Karpas-422 (cell line): ENCODE measurements around the gene NDUFAF4. TPM values are rescaled to one million over a fixed set of nuclear protein-coding genes. Genes with fewer than 3 reads are reported as not detected.
A peak's percentile ranks its signal among the peaks of the same experiment; 100 is the strongest.
"Not testable (repeated sequence)": the region's sequence is repeated elsewhere in the genome, so short reads cannot be mapped to it uniquely, and the experiment has no call there.

Experiments used
- DNase-seq: peaks from one replicate; pipeline ENCODE4 v3.0.0-alpha.2; 2015
- H2AFZ ChIP-seq: fragments of 200-600 bp; sonication (generic); 2 replicates; pipeline ENCODE4 v1.6.1; 2014; ENCODE audit warnings: antibody characterized with exemption, low read length, mixed read lengths
- H3K27ac ChIP-seq: fragments of 200-600 bp; sonication (generic); 2 replicates; pipeline ENCODE4 v1.5.1; 2014; ENCODE audit warnings: mild to moderate bottlenecking, low read length, moderate library complexity
- H3K27me3 ChIP-seq: fragments of 200-600 bp; sonication (generic); 2 replicates; pipeline ENCODE4 v1.6.1; 2014; ENCODE audit warnings: low read length, mixed read lengths
- H3K36me3 ChIP-seq: fragments of 200-600 bp; sonication (generic); 2 replicates; pipeline ENCODE4 v1.6.1; 2014; ENCODE audit warnings: low read length, mixed read lengths; ENCODE audit not compliant: insufficient read depth
- H3K4me1 ChIP-seq: fragments of 200-600 bp; sonication (generic); 2 replicates; pipeline ENCODE4 v1.6.1; 2014; ENCODE audit warnings: mild to moderate bottlenecking, low read length, mixed read lengths
- H3K4me2 ChIP-seq: fragments of 200-600 bp; sonication (generic); 2 replicates; pipeline ENCODE4 v1.6.1; 2014; ENCODE audit warnings: low read length, low read depth, mild to moderate bottlenecking; ENCODE audit not compliant: poor library complexity, severe bottlenecking
- H3K4me3 ChIP-seq: fragments of 200-600 bp; sonication (generic); 2 replicates; pipeline ENCODE4 v1.5.1; 2014; ENCODE audit warnings: mild to moderate bottlenecking, antibody characterized with exemption, low read length, mixed read lengths
- H3K79me2 ChIP-seq: fragments of 200-600 bp; sonication (generic); 2 replicates; pipeline ENCODE4 v1.6.1; 2014; ENCODE audit warnings: mild to moderate bottlenecking, low read length, mixed read lengths
- H3K9ac ChIP-seq: fragments of 200-600 bp; sonication (generic); 2 replicates; pipeline ENCODE4 v1.6.0; 2014; ENCODE audit warnings: low read length
- H3K9me2 ChIP-seq: fragments of 200-600 bp; sonication (generic), shearing (Covaris generic); replicated peaks from 2 replicates; pipeline ENCODE4 v1.6.0; 2014; ENCODE audit warnings: mild to moderate bottlenecking, low read length, moderate library complexity; ENCODE audit not compliant: insufficient read depth
- H3K9me3 ChIP-seq: fragments of 300-700, 200-600 bp; sonication (generic); 2 replicates; pipeline ENCODE4 v1.6.1; 2014; ENCODE audit warnings: low read length, mixed read lengths
- H4K20me1 ChIP-seq: fragments of 200-600 bp; sonication (generic); 2 replicates; pipeline ENCODE4 v1.6.1; 2014; ENCODE audit warnings: mild to moderate bottlenecking, antibody characterized with exemption, low read length, low read depth; ENCODE audit not compliant: insufficient read depth
- total RNA-seq: library from RNA; depleted of rRNA; stranded (reverse); fragments of >200 nt; shearing (Covaris generic); gene quantifications from 2 replicates; pipeline ENCODE4 v1.2.3, GENCODE V29; 2014; ENCODE audit warnings: low replicate concordance

NDUFAF4 gene
- total RNA-seq, 1 experiment from 2014 or later: 45.5 TPM

DNA sequence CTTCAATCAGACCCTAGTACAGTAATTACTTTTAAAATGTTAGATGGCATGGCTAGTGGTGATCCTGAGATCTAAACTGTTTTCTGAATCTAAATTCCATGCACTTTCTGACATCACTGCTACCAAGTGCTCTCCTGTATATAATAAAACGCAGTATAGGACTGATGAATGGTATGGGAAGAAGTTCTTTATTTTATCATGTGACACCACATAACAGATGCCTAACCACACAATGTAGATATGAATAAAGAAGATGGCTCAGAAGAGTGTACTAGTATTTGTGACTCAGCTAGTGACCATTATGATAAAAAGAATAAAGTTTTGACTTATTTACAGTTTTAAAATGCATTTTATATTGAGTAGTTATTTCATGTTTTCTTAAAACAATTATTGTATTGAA, 8.5 kb downstream of the NDUFAF4 start:
- H3K4me2 ChIP-seq: no peak overlapping the region
- H3K27ac ChIP-seq: no peak overlapping the region
- H3K4me1 ChIP-seq: peaks cover 11% of the 10 kb centered on the region
- H2AFZ ChIP-seq: no peak overlapping the region
- H3K36me3 ChIP-seq: peaks cover 38% of the 10 kb centered on the region
- H3K27me3 ChIP-seq: no peaks in the 10 kb centered on the region
- H4K20me1 ChIP-seq: peaks cover 17% of the 10 kb centered on the region
- no peak overlapping the region for H3K9ac ChIP-seq
- no peaks in the 10 kb centered on the region for H3K9me2 ChIP-seq
- no peaks in the 10 kb centered on the region for H3K9me3 ChIP-seq
- H3K4me3 ChIP-seq: no peak overlapping the region
- peaks cover 2% of the 10 kb centered on the region; the same call in 1 of the 2 replicates for H3K79me2 ChIP-seq
- DNase-seq: no peak

DNA sequence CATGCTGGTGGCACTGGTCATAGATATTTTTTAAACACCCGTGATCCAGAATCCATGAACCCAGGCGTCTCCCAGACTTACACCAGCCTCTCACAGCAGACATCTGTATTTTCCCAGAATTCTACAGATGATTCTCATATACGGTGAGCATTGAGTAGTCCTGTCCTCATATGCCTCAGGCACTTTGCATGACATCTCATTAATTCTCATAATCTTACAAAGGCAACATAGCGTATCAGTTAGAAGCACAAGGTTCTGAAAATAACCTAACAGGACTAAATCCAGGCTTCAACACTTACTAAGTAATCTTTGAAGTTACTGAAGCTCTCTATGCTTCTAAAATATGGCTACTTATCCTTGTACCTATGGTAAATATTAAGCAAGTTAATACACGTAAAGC, 8.9 kb downstream of the NDUFAF4 start:
- no peaks in the 10 kb centered on the region for H3K9me2 ChIP-seq
- no peaks in the 10 kb centered on the region for H3K27me3 ChIP-seq
- H3K9ac ChIP-seq: no peak overlapping the region
- no peaks in the 10 kb centered on the region for H3K79me2 ChIP-seq
- no peaks in the 10 kb centered on the region for H3K9me3 ChIP-seq
- no peak overlapping the region for H3K4me2 ChIP-seq
- peaks cover 11% of the 10 kb centered on the region for H3K4me1 ChIP-seq
- no peak overlapping the region for H2AFZ ChIP-seq
- no peak overlapping the region for H3K27ac ChIP-seq
- peaks cover 13% of the 10 kb centered on the region; the same call in 1 of the 2 replicates for H4K20me1 ChIP-seq
- DNase-seq: peak; percentile 35
- H3K4me3 ChIP-seq: no peak overlapping the region
- H3K36me3 ChIP-seq: peaks cover 34% of the 10 kb centered on the region

DNA sequence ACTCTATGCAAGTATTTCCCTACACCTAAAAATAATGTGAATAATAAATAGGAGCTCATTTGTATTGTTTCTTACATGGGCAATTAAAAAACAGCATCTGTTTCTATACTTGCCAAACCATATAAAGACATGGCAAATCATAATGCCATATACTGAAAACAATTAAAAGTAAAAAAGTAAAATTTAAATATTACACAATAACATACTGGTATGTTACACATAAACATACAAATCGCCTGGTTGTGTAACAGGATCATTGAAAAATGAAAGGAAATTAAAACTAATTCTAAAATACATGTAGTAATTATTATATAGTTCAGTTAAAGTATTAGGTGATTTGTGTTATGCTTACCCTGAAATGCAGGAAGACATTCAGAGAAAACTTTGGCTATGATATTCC, 11.2 kb downstream of the NDUFAF4 start:
- Histone ChIP-seq H3K9me2 (no peaks in the 10 kb centered on the region), H3K27ac (no peak overlapping the region), H3K36me3 (peaks cover 12% of the 10 kb centered on the region; the same call in 1 of the 2 replicates), H3K9me3 (no peaks in the 10 kb centered on the region), H3K4me2 (no peak overlapping the region), H3K4me3 (no peak overlapping the region), H3K27me3 (no peaks in the 10 kb centered on the region), H3K9ac (no peak overlapping the region), H3K79me2 (no peaks in the 10 kb centered on the region), H4K20me1 (no peaks in the 10 kb centered on the region), H3K4me1 (peaks cover 11% of the 10 kb centered on the region), H2AFZ (no peak overlapping the region)
- DNase-seq: no peak

- peak overlapping the region; percentile 21 for H3K4me2 ChIP-seq
- not testable (repeated sequence) for H2AFZ ChIP-seq, H3K27ac ChIP-seq, H4K20me1 ChIP-seq, H3K9ac ChIP-seq, H3K9me2 ChIP-seq, H3K36me3 ChIP-seq, H3K79me2 ChIP-seq, H3K9me3 ChIP-seq, H3K4me3 ChIP-seq, H3K27me3 ChIP-seq
- peak; percentile 62 for DNase-seq
- H3K4me1 ChIP-seq: peaks cover 11% of the 10 kb centered on the region
Observed at GRCh38 chr6:96885187-96885631, 12.5 kb downstream of the NDUFAF4 start.

DNA sequence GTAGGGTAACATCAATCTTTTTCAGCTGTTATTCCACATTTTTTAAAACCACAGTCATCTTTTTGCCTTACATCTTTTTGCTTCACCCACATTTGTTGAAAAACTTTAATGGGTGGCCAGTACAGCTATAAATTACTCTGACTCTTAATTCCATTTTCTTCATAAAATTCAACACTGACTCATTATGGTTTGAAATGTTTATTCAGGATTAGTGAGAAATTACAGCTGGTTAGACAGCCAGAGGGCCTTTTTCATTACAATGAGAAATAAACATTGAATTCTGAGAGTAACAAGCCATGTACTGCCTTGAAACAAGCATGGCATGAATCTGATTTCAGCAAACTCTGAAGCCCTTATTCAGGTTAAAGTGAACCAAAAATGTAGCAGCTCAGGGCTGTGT, 19.5 kb downstream of the NDUFAF4 start:
- no peak for DNase-seq
- H2AFZ ChIP-seq: no peak overlapping the region
- no peaks in the 10 kb centered on the region for H4K20me1 ChIP-seq
- H3K9ac ChIP-seq: no peak overlapping the region
- H3K79me2 ChIP-seq: no peaks in the 10 kb centered on the region
- H3K4me3 ChIP-seq: no peak overlapping the region
- H3K36me3 ChIP-seq: no peaks in the 10 kb centered on the region
- no peak overlapping the region for H3K27ac ChIP-seq
- H3K4me1 ChIP-seq: no peaks in the 10 kb centered on the region
- H3K9me3 ChIP-seq: no peaks in the 10 kb centered on the region
- no peaks in the 10 kb centered on the region for H3K9me2 ChIP-seq
- H3K4me2 ChIP-seq: no peak overlapping the region
- H3K27me3 ChIP-seq: no peaks in the 10 kb centered on the region

DNA sequence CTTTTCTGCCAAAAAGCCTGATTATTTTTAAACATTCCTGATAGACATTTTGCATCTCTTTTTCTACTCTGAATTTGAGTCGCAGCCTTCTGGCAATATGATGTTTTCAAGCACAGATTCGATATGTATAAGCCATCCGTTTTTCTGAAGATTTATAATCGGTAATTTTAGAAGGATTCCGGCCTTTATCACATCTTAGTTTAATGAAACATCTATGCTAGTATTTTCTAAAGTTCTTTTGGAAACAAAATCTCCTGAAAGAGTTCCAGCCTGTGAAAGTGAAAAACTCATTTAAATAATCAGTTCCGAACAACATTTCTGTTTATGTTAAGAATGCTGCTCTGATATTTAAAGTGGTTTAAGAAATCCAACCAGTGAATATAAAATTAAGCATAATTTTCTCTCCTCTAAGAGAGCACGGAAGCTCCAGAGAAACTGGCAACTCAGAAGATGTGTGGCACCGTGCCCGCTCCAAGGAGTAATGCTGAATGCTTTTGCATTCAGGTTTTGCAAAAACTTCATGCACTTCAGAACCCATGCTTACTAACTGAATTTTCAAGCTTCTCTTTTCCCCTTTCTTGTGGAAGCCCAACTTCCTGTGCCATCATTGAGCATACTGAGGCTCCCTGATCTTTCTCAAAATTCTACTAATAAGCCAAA, 20.7 kb downstream of the NDUFAF4 start:
- Histone ChIP-seq H3K27me3 (no peaks in the 10 kb centered on the region), H2AFZ (no peak overlapping the region), H3K79me2 (no peaks in the 10 kb centered on the region), H3K27ac (no peak overlapping the region), H3K9ac (no peak overlapping the region), H3K9me3 (no peaks in the 10 kb centered on the region), H4K20me1 (no peaks in the 10 kb centered on the region), H3K4me1 (no peaks in the 10 kb centered on the region), H3K36me3 (no peaks in the 10 kb centered on the region), H3K9me2 (no peaks in the 10 kb centered on the region), H3K4me3 (no peak overlapping the region), H3K4me2 (no peak overlapping the region)
- no peak for DNase-seq

DNA sequence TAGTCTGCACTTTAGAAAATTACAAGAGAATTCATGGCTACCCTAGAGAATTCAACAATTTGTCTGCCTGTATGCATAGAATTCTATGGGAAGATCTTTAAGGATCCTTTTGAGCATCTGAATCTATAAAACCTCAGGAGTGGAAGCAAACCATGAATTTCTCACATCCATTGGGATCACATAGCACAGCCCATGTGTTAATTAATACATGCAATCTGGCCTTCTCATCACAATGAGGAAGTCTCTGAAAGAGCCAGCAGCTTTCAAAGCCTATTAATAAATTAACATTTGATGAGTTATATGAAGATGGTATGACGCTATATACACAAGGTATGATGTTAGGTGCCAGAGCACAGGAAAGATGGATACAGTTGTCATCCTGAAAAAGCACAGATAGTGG, 24.7 kb downstream of the NDUFAF4 start:
- Histone ChIP-seq H3K36me3 (no peaks in the 10 kb centered on the region), H3K9ac (no peak overlapping the region), H3K9me2 (no peaks in the 10 kb centered on the region), H3K4me1 (no peaks in the 10 kb centered on the region), H3K27ac (no peak overlapping the region), H3K4me2 (no peak overlapping the region), H4K20me1 (no peaks in the 10 kb centered on the region), H3K9me3 (no peaks in the 10 kb centered on the region), H3K79me2 (no peaks in the 10 kb centered on the region), H3K4me3 (no peak overlapping the region), H3K27me3 (no peaks in the 10 kb centered on the region), H2AFZ (no peak overlapping the region)
- no peak for DNase-seq

DNA sequence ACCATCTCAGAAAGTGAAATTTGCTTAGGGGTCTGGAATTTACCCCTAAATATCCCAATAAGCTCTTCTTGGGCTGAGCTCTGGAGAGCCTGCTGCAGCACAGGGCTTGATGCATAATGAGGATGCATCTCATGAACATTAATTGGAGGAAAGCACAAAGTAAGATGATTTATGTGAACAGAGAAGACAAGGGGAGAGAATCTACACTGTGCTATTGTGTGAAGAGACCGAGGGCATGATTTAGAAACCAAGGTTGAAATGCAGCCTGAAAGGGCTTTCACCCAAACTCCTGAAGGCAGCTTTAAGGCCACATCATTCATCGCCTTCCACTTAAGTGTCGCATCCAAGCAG, 32.7 kb downstream of the NDUFAF4 start:
- Histone ChIP-seq H3K4me3 (no peak overlapping the region), H3K79me2 (no peaks in the 10 kb centered on the region), H3K36me3 (no peaks in the 10 kb centered on the region), H2AFZ (no peak overlapping the region), H4K20me1 (no peaks in the 10 kb centered on the region), H3K4me2 (no peak overlapping the region), H3K9me2 (no peaks in the 10 kb centered on the region), H3K9ac (no peak overlapping the region), H3K4me1 (no peaks in the 10 kb centered on the region), H3K9me3 (no peaks in the 10 kb centered on the region), H3K27me3 (no peaks in the 10 kb centered on the region), H3K27ac (no peak overlapping the region)
- no peak for DNase-seq
